Dedifferentiated amniotic fluid mesenchymal stem cell (primary cell): Measurements from ENCODE around the gene DNAAF1.

Source experiments
- DNase-seq: peaks from one replicate; pipeline ENCODE4 v3.0.0-alpha.2; 2016; ENCODE audit errors: extremely low spot score

DNAAF1 gene

DNA sequence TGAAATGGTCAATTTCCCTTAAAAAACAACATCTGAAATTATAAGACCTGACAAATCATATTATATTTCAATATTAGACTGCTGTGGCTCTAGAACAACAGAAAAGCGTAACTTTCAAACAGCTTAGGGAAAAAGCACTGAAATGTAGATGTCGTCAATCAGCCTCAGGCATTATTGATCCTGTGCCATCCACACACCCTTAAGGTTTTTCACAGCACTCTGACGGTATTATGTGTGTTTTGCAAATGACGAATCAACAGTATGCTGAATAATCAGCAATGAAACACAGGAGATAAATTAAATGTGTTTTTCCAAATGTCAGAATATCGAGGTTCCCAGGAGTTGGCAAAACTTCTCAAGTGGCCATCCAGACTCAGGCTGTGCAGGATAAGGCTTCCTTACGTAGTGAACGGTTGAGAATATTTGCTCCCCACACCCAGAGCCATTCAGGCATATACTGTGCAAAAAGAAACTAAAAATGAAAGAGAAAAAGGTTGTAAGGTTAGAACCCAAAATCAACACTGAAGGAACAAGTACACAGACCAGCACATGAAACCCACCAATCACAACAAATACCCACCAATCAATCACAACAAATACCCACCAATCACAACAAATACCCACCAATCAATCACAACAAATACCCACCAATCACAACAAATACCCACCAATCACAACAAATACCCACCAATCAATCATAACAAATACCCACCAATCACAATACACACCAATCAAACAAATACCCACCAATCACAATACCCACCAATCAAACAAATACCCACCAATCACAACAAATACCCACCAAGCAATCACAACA is 20.6 kb upstream of the DNAAF1 start:
- DNase-seq = no peak

DNA sequence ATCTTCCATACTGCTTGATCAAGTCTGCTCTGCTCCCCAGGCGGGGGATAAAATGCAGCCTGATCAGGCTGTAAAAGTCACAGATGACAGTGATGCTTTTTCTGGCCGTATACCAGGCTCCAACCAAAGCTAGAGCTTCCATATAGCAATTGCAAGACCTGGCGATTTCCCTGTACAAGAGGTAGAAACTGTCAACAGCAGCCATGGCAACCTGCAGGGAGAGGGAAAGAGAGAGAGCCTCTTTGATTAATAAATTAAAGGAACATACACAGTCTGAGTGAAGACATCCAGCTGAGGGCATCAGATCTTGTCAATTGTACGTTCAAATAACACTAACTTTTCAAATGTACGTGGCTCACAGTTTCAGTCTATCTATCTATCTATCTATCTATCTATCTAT is 14.0 kb upstream of the DNAAF1 start:
- DNase-seq = no peak

DNA sequence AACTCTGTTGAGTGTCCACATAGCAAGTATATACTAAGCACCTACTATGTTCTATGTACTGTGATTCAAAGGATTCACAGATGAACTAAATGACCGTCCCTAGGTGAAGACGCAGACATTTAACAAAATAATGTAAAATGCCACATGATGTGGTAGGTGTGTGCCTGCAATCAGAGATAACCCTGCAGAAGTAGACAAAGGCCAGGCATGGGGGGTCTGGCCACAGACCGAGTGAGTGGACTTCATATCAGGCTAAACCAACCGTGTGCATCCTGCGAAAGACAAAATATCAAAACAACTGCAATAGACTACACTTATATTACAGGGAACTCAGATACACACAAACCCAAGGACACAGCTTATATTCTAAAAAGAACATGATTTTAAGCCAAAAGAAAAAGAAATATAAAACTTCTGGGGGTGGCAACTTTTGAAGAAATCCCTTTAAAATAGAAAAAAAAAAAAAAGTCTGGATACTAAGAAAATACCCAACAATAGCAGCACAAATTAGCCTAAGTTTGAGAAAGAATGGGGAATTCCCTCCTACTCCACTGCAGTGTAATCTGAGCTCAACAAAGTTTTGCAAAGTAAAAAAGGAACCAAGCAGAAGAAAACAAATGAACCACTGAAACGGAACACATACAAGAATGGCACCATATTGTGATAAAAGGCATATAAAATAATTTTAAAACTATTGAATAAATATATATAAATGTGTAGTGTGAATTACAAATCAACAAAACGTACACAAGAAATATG is 12.4 kb upstream of the DNAAF1 start:
- no peak for DNase-seq

DNA sequence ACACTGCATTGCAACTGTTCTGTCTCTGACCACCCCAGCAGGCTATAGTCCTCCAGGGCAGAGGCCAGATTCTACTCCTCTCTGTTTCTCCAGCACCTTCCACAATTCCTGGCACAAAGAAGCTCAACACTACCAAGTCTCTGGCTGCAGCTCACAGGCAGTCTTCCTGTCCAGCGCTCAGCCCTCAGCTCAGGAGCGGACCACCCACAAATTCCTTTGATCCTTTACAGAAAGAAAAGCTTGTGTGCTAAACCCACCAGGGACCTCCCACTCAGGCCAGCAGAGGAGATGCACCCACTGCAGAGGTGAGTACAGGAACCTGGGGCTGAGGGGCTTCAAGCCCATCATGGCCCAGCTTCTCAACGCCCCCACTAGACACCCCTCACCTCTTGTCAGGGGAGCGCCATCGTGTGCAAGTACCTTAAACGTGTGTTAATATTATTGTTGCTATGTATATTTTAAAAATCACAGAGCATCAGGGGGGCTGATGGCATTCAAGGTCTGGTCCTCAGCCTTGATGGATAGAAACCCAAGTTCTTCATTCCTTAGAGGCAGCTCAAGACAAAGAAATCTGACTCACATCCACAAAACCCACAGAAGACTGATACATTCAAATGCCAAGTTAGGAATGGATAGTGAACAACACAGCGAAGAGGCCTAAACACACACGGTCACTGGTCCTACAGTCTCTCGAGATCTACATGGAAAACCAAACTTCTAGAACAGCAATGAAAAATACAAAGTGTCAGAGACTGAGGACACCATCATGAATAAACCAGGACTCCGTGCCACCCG is 8.6 kb upstream of the DNAAF1 start:
- no peak for DNase-seq

DNA sequence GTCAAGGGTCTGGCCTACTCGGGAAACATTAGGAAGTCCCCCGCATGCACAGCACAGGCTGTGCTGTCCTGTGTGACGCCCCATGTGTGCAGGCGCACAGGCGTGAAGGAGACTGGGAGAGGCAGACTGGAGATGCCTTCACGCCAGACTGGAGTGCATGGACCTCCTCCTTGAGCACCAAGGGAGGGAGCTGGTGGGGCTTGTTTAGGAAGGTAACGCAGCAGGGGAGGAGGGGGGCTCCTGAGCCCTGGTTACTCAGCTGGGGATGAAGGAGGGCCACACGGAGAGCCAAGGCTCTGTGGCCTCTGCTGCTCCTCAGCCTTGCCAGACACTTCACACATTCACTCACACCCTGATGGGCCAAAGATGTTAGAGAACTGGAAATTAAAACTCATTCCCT is 7.8 kb upstream of the DNAAF1 start:
- no peak for DNase-seq

DNA sequence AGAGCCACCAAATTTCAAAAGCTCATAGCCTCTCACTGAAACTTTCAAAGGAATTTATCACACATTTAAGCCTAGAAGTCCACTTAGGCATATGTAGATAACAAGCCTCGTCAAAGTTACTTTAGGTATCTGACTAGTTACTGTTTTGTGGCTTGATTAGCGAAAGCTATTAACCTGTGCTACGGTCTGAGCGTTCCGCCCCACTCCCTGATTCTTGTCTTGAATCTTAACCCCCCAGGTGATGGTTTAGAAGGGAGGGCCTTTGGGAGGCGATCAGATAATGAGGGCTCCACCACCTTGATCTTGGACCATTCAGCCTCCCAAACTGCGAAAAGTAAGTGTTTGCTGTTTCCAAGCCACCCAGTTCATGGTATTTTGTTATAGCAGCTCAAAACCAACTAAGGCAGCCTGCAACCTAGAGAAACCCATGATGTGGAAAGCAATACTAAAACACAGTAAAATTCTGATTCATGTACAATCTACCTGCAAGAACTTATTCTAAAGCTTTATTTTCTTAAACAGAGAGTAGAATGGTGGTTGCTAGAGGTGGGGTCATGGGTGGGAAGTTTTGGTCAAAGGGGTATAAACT is 7.2 kb upstream of the DNAAF1 start:
- DNase-seq = no peak

DNA sequence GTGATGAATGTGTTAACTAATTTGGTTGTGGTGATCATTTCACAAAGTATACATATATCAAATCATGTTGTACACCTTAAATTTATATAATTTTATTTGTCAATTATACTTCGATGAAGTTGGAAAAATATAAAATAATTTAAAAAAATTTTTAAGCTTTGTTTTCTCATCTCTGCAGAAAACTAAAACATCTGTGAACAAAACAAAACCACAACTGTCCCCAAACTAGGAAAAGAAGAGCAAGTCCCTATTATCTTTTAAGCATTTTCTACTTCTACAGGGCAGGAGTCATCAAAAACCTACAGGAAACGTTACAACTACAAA is 6.6 kb upstream of the DNAAF1 start:
- DNase-seq = no peak

DNA sequence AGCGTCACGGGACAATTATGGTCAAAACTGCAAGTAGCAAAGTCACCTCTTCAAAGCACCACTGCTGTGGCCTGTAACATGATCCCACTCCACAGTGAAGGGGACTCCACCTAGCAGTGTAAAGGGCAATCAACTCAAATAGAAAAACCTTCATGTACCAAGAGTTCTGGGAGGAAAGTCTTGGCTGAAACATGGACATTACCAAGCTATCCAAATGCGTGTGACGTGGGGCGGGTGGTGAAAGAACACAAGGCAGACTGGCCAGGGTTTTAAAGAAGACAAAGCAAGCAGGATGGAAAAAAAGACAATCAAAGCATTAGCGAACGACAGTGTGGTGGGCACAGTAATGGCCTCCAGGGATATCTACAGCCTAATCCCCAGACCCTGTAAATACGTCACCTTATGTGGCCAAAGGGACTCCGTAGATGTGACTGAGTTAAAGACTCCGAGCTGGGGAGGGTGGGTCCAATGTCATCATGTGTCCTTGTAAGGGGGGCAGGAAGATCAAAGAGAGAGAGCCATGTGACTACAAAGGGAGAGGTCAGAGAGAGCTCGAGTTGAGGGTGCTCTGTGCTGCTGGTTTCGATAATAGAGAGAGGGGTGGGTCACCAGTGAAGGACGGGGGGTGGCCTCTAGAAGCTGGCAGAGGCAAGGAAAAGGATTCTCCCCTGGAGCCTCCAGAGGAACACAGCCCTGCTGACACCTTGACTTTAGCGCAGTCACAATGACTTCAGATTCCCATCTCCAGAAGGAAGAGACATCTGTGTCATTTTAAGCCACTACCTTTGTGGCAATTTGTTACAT is 6.1 kb upstream of the DNAAF1 start:
- DNase-seq = peak; percentile 20

DNA sequence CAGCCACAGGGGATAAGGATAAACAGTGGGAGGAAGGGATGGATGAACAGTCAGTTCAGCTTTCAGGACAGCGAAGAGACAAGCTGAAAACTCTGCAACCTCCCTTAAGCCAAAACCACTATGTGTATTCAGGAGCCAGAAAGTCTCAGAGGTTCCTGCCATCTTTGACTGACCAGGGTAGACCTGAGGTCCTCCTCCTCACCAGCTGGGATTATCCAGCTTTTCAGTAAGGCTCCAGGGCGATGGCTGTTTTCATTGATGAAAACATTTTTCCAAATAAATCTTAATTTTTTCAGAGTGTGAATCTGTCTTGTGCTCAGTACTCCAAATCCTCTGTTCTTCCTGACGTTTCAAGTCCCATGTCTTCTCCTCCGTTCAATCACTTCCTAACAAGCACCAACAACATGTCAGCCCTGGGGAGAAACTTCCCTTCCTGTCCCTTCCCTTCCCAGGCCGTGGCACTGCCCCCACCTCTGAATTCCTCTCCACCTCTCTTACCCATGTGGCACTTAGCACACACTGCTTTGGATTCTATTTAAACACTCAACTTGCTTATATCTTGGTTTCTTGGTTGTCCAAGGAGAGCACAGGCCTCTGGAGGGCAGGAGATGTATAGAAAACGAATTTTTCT is 5.4 kb upstream of the DNAAF1 start:
- DNase-seq = no peak

DNA sequence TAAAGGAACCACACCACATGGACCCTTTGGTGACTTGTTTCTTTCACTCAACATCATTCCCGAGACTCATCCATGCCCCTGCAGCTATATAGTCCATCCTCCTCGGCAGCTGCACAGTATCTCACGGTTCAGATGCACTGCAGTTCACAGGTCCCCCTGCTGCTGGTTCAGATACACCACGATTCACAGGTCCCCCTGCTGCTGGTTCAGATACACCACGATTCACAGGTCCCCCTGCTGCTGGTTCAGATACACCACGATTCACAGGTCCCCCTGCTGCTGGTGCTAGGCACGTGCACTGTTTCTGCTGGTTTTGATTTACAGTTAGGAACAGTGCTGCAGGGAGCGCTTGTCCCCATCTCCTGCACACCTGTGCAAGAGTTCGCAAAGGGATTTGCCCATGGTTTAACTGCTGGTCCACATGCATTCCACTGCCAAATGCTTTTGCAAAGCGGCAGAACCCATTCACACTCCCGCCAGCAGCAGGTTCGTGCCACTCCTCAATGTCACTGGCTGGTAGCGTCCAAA is 3.9 kb upstream of the DNAAF1 start:
- no peak for DNase-seq

DNA sequence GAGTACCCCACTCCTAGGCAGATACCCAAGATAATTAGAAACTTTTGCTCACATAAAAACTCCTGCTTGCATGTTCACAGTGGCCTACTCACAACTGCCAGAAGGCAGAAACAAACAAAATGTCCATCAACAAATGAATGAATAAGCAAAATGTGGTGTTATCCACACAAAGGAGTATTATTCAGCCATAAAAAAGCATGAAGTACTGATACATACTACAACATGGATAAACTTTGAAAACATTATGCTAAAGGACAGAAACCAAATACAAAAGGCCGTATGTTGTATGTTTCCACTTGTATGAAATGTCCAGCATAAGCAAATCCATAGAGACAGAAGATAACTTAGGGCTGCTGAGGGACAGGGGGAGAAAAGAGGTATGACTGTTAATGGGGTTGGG is 2.0 kb upstream of the DNAAF1 start:
- no peak for DNase-seq

DNA sequence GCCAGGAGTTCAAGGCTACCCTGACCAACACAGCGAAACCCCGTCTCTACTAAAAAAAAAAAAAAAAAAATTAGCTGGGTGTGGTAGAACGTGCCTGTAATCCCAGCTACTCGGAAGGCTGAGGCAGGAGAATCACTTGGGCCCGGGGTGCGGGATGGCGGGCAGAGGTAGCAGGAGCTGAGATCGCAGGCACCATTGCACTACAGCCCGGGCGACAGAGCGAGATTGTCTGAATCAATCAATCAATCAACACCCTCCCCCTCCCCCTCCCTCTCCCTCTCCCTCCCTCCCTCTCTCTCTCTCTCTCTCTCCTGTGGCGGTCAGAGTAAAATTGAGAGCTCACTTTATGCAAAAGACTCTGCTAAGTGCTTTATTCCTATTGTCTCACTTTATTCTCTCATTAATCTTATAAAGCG is 1.3 kb upstream of the DNAAF1 start:
- DNase-seq = no peak

DNA sequence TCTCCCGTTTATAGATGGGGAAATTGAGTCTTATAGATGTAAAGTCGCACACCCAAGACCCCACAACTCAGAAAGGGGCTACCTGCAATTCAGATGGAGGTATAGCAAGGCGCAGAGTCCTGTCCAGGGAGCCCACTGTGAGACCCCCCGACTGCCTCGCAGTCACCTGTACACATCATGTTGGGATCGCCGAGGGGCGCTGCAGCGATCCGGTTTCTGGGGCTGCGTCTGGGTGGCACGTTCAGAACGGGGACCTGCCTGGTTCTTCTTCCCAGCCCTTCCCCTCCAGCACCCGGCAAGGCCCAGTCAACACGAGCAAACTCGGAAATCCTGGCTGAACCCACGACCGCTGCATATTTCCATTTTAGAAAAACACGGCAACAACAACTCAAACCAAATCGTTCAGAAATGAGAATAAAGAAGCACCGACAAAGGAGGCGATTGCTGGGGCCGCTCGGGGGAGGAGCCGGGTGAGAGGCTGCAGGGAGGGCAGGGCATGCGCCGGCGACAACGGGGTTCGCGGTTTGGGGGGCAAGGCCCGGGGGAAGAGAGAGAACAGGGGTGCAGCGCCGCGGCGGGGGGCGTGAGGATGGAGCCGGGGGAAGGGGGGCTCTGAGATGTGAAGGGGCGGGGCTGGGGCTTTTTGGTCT is 774 bp upstream of the DNAAF1 start:
- no peak for DNase-seq

DNA sequence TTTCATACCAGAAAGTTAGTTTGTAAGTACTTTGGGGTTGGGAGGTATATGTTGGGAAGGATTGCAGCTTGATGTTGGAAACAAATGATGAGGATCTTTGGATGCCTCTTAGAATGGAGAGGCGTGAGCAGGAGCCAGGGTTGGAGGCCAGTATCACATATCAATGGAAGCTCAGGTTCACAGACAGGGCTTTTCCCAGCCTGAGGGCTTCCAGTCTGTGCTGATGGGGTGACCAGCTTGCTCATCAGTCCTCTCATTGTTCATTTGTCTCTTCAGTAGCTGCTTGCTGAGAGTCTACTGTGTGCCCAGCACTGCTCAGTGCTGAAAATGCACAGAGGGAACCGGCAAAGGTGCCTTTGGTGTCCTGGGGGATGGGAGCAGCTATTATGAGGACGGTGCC is 5.8 kb downstream of the DNAAF1 start:
- DNase-seq = no peak

DNA sequence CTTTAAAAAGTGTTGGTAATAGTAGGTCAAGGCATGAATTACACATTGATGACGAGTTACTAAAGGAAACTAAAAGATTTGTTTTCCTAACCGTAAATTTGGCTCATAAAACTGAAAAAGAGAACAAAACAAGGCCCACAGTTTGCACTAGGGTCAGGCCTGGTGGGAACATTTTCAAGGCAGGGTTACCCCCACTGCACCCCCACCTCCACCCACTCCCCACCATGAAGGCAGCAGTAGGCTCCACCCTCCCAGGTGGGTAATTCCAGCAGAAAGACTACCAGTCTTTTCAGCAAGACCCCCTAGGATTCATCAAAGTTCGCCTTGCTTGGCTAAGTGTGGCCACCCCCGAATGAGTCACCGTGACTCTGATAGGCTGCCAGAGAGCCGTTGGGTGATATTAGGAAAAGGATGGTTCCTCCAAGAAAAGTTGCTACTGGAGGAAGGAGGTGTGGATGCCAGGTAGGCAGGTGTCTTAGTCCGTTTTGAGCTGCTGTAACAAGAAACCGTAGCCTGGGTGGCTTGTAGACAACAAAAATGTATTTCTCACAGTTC is 8.6 kb downstream of the DNAAF1 start:
- no peak for DNase-seq

DNA sequence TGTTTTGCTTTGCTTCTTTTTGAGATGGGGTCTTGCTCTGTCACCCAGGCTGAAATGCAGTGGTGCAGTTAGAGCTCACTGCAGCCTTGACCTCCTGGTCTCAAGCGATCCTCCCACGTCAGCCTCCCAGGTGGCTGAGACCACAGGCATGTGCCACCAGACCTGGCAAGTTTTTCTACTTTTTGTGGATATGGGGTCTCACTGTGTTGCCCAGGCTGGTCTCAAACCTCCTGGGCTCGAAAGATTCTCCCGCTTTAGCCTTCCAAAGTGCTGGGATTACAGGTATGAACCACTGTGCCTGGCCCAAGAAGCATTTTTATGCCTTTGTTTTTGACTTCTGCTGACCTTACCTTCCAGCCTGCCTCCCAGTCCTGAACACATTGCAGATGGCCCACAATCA is 10.1 kb downstream of the DNAAF1 start:
- no peak for DNase-seq

DNA sequence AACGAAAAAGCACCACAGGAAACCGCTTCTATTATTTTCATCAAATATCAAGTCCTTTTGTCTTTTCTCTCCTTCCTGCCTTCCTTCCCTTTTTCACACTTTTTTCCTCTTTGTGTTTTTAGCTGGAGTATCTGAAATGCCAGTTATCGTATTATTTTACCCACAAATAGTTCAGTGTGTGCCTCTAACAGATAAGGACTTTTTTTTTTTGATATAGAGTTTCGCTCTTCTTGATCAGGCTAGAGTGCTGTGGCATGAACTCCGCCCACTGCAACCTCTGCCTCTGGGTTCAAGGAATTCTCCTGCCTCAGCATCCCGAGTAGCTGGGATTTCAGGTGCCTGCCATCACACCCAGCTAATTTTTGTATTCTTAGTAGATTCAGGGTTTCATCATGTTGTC is 10.7 kb downstream of the DNAAF1 start:
- DNase-seq = no peak

DNA sequence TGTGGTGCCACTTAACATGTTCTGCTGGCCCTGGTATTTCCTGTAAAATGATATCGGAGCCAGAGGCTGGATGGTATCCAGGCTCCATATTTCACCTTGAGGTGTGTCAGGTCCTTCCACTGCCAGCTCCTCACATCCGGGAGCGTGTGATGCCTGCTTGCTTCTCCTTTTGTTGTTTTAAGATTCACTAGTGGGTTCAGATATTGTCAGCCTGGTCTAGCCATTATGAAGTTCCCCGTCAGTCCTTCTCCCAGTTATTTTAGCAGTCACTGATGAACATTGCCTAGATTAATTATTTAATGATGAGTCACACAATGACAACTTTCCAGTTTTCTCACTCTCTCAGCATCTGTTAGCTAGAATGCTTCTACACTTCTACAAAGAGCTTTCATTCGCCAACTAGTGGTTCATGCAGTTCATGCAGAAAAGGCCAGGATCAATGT is 11.3 kb downstream of the DNAAF1 start:
- DNase-seq = no peak

DNA sequence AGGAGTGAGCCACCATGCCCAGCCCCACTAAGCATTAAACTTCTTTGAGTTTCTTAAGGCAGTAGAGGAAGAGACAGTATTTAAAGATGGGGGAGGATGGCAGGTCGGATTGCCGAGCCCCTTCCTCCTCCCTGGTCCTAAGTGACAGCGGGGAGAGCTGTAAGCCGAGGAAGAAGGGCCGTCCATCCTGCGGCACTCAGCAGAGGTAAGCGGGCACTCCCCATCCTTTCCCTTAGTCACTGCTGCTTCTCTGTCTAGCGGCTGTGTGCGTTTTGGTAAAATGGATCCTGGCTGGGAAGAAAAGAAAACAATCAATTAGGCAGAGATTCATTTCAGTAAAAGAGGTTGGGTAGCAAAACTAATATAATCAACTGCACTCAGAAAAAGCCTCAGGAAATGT is 13.9 kb downstream of the DNAAF1 start:
- no peak for DNase-seq

DNA sequence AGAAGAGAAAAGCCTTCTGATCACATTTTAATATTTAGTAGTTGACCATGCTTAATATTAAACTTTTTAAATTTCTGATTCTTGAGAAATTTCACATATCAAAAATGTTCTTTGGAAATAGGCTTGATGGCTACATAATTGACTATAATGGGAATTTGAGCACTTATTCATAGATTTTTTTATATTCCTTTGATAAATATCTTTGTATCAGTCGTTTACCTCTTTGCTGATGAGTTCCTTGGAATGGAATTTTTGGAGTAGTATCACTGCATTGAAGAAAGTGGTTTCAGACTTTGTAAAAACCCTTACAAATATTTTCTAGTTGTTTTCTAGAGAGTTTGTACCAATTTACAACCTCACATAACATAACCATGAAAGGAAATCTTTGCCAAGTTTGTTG is 14.7 kb downstream of the DNAAF1 start:
- no peak for DNase-seq
